GM19193 (cell line): Measurements from ENCODE around the gene PML.

Experiments used
- POLR2A ChIP-seq: IDR thresholded peaks from 4 replicates; pipeline ENCODE4 v1.6.1; 2011; ENCODE audit not compliant: insufficient read depth, insufficient read length; ENCODE audit errors: extremely low read depth

PML gene, protein sequence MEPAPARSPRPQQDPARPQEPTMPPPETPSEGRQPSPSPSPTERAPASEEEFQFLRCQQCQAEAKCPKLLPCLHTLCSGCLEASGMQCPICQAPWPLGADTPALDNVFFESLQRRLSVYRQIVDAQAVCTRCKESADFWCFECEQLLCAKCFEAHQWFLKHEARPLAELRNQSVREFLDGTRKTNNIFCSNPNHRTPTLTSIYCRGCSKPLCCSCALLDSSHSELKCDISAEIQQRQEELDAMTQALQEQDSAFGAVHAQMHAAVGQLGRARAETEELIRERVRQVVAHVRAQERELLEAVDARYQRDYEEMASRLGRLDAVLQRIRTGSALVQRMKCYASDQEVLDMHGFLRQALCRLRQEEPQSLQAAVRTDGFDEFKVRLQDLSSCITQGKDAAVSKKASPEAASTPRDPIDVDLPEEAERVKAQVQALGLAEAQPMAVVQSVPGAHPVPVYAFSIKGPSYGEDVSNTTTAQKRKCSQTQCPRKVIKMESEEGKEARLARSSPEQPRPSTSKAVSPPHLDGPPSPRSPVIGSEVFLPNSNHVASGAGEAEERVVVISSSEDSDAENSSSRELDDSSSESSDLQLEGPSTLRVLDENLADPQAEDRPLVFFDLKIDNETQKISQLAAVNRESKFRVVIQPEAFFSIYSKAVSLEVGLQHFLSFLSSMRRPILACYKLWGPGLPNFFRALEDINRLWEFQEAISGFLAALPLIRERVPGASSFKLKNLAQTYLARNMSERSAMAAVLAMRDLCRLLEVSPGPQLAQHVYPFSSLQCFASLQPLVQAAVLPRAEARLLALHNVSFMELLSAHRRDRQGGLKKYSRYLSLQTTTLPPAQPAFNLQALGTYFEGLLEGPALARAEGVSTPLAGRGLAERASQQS

DNA sequence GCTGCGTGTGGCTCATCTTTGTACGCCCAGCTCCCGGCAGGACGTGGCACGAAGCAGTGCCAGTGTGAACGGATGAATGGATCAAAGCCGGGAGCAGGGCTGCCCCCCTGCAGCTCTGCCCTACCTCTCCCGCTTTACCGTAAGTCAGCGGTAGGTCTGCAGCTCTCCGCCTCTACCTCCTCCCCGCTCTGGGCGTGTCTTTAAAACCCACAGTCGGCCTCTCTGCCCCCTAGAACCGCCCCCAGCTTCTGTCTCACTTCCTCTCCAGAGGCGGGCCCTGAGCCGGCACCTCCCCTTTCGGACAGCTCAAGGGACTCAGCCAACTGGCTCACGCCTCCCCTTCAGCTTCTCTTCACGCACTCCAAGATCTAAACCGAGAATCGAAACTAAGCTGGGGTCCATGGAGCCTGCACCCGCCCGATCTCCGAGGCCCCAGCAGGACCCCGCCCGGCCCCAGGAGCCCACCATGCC is at the start of gene PML:
Gene PML (plus strand): TSS at position 304 of the 471 bp plus-strand sequence. CDS start 97 bp downstream, at position 401.
- TF ChIP-seq POLR2A = peak; percentile 82

DNA sequence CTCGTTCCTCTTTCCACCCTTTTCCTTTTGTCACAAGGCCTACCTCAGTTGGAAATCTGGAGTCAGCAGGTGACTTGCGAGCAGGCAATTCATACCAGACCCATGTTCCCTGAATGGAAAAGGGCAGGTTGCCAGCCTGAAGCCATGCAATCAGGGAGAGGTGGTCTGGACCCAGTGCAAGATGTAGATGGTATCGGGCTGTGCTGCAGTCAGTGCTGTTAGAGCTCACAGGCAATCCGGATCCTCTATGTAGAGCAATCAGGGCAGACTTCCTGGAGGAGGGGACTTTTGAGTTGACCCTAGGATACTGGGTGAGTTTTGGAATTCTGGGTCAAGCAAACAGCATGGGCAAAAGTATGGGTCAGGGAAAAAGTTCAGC is 49.4 kb upstream of the PML start:
- no peak for TF ChIP-seq POLR2A

DNA sequence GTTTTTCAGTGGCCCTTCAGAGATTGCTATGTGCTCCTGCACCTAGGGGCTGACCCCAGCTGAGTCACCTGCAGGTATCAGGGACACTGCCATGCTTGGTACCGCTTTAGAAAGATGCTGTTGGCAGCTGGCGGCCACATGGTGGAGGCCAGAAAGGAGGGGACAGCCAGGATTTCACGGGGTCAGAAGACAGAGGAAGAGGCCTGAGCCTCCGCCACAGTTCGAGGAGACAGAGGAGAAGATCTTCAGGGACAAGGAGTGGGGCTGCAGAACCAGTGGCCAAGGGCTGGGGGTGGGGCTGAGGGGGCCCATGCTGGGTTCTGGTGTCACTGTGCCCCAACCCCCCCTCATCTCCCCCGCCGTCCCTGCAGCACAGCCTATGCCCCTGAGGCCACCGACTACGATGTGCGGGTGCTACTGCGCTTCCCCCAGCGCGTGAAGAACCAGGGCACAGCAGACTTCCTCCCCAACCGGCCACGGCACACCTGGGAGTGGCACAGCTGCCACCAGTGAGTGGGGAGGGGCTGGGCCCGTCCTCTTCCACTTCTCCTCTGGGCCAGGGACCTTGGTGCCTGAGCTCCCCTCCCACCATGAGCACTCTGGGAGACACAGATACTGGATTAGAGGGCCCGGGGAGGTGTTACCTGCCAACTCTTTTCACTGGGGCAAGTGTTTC is 48.3 kb upstream of the PML start:
- TF ChIP-seq POLR2A = no peak

DNA sequence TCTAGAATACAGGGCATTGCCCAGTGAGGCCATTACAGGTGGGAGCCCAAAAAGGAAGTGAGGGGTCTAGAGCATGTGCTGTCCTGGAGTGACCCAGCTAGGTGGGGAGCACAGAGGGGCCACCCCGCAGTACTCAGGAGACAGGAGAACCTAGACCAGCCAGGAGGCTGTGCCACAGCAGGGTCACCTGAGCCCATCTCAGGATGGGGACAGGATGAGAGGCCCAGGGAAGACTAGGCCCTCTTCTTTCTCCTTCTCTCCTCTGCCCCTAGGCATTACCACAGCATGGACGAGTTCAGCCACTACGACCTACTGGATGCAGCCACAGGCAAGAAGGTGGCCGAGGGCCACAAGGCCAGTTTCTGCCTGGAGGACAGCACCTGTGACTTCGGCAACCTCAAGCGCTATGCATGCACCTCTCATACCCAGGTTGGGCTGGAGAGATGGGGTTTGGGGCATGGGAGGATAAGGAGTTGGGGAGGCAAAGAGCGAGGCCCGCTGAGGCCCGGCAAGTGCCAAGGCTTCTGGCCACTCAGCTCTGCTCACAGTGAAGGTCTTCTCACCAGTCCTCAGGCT is 47.6 kb upstream of the PML start:
- TF ChIP-seq POLR2A = no peak

DNA sequence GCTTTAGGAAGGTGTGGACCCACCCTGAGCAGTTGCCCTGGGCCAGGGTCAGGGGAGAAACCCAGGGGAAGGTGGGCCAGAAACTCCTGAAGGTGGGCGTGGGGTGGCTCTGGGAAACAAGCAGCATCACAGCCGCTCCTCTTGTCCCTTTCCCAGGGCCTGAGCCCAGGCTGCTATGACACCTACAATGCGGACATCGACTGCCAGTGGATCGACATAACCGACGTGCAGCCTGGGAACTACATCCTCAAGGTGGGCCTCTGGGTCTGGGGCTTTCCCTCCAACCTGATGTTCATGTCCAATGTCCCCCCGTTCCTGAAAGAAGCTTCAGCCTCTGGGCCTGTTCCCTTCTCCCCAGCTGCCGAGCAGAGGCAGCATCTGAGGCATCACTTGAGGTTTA is 46.9 kb upstream of the PML start:
- TF ChIP-seq POLR2A = no peak

DNA sequence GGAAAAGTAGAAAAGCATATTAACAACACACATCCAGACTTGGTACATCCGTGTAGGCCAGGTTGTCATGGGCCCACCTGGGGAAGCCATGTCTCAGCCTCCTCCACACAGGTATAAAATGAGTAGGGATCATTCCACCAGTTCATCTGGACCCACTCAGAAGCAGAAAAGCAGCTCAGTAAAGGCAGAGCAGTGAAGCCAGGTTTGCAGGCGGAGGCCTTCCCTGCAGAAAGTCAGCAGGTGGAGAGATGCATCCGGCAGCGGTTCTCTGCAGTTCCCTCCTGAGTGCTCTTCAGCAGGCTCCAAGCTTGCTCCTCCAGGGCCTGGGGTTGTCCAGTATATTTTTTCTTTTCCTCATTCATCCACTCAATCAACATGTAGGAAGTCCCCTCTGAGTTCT is 46.1 kb upstream of the PML start:
- TF ChIP-seq POLR2A = no peak

DNA sequence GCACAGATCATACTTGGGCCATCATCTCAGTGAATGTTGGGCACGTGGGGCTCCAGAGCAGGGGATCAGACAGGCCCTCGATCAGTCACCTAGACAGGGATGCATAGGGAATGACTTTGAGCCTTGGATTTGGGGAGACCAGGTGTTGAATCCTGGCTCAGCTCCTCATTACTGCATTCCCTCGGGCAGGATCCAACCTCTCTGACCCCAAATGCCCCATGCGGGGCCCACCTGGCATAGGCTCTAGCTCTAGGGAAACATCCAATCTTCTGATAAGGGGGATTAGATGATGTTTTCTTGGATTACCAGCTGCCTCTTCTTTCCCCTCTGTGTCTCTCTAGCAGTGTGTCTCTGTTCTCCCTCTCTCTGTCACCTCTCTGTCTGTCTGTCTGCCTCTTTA is 45.5 kb upstream of the PML start:
- no peak for TF ChIP-seq POLR2A

DNA sequence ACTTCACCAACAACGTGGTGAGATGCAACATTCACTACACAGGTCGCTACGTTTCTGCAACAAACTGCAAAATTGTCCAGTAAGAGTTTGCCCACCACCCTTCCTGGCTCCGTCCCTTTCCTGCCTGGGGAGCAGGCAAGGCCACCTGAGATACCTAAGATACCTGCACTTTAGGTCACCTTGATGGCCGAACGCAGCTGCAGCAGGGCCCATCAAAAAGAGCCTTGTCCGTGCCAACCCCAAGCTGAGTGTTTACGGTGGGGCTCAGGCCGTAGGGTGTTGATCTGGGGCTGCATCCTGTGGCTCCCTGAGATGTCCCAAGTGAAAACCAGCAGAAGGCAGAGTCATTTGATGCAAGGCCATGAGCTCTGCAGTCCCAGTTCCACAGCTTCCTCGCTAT is 45.0 kb upstream of the PML start:
- no peak for TF ChIP-seq POLR2A

DNA sequence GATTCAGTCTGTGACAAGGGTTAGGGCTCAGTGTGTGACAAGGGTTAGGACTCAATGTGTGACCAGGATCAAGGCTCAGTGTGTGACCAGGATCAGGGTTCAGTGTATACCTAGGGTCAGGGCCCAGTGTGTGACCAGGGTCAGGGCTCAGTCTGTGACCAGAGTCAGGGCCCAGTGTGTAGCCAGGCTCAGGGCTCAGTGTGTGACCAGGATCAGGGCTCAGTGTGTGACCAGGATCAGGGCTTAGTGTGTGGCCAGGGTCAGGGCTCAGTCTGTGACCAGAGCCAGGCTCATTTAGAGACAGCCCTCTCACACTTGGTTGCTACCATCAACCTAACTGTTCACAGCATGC is 44.1 kb upstream of the PML start:
- TF ChIP-seq POLR2A = no peak

DNA sequence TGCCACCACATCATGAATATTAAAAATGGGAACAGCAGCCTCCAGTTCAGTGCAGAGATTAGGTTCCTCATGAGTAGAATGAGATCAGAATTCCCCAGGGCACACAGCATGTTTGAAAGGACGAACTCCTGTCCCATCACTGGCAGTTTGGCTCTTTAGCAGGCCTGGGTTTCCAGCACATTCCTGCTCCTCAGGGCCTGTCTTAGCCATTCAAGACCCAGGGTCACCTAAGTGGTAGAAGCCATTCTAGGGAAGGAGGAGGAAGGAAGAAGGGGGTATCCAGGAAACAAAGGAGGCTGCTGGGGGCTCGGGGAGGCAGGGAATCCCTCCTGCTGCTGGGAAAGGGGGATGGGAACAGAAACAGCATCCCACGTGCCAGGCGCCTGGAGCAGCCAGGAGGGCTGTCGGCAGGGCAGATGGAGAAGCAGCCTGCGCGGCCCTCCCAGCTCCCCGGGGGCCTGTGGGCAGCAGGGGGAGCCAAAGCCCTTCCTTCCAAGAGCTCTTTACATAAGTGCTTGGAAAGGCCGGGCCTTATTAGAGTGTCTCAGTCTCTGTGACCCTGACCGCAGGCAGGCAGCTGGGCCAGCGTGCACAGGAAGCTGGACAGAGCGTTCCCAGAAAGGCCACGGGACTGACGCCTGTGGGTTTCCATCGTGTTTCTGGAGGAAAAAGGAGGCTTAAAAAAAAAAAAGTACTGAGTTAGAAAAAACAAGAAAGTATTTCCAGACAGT is 43.5 kb upstream of the PML start:
- no peak for TF ChIP-seq POLR2A

DNA sequence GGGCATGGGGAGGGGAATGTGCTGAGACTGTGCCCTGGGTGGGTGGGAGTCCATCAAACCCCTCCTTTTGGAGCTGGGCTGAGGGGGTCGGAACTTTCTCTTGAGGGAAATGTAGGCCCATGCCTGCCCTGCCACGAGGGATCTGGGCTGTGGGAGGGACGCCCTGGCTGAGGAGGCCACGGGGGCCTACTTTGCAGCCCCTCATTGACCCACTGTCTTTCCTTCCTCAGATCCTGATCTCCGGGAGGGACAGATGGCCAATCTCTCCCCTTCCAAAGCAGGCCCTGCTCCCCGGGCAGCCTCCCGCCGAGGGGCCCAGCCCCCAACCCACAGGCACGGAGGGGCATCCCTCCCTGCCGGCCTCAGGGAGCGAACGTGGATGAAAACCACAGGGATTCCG is 42.9 kb upstream of the PML start:
- TF ChIP-seq POLR2A = no peak

DNA sequence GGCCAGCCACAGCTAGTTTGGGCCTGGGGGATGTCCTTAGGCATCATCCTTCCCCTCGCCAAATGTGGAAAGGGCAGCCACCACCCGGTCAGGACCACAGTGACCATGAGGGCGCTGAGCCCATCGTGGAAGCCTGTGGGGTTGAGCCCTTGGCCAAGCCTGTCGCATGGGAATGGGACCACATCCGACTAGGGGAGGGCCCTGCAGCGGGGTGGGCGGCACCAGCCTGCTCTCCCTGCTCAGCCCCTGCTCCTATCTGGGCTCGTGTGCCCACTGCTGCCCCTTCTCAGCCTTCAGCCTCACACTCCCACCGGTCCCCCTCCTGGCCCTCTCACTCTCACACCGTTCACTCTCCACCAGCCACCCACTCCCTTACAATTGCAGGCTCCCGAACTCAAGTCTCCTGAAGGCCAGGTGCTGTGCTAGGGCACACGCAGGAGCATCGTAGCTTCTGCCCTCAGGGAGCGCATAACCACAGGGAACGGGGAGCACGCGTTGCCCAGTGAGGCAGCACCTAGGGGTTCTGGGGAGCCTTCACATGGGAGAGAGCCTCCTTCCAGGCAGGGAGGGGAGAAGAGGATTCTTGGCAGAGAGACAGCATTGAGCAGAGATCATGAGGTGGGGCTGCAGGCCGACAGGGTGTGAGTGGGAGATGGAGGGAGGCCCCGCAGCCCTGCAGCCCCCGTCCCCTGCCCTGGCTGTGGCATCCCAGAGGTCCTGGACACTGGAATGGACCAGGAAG is 42.2 kb upstream of the PML start:
- TF ChIP-seq POLR2A = no peak

DNA sequence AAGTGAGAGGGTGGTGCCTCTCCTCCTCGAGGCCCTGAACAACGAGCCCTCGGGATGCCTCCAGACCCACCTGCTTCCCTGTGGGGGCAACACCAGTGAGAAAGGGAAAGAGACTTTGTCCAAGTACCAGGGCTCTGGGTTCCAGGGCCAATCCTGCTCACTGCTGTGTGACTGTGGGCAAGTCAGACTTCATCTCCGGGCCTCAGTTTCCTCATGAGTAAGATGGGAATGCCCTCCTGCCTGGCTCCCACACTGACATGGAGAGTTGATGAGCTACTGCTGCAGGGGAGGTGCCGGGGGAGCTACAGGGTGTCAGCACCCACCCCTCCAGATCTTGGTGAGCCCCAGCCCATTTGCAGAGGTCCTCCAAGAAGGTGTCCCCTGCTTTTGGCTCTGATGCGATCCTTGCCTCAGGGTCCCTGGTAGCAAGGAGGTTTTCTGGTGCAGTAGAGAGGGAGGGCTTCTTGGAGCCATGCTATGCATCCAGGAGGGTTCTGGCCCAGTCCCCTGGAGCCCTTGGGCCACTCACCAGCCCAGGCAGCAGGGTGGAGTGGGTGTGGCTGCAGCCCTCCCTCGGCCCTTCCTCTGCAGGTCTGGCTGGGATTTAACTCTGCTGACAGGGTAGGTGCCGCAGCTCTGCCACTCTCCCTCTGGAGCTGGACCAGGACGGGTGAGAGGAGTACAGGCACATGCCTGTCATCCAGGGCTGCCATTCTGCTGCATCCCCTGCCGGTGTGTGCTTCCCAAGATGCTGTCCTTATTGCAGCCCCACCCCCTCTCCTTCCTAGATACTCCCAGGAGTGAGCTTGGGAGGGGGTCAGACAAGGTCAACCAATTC is 41.4 kb upstream of the PML start:
- TF ChIP-seq POLR2A = no peak
